Vagina (tissue), 2 donors: ENCODE data around the gene UGP2.

ENCODE experiments used
- POLR2A ChIP-seq, 2 donors: fragments of 450-650 bp; IDR thresholded peaks; one replicate each; pipeline ENCODE4 v1.6.1; 2017; ENCODE audit warnings: antibody characterized with exemption in 2 of 2, mild to moderate bottlenecking in 2 of 2, moderate library complexity in 2 of 2
- TF ChIP-seq, protein P1 (sequence below), 3 experiments: fragments of 450-650 bp in 2 of 3; fragments of 200-600 bp in 1 of 3; sonication (generic) in 1 of 3; IDR thresholded peaks; one replicate each; pipeline ENCODE4 v1.5.1; 2017 to 2019; ENCODE audit warnings: antibody characterized with exemption in 3 of 3, mild to moderate bottlenecking in 2 of 3, moderate library complexity in 2 of 3

DNA sequence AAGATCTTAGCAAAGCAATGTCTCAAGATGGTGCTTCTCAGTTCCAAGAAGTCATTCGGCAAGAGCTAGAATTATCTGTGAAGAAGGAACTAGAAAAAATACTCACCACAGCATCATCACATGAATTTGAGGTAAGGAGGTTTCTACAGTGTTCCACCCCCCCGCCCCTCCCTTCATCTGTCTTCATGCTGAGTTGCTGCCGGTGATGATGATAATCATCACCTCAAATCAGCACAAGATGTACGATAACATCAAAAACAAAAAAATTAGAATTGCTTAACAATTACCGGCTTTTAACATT, 14.6 kb downstream of the UGP2 start:
- TF ChIP-seq, protein P1, sequence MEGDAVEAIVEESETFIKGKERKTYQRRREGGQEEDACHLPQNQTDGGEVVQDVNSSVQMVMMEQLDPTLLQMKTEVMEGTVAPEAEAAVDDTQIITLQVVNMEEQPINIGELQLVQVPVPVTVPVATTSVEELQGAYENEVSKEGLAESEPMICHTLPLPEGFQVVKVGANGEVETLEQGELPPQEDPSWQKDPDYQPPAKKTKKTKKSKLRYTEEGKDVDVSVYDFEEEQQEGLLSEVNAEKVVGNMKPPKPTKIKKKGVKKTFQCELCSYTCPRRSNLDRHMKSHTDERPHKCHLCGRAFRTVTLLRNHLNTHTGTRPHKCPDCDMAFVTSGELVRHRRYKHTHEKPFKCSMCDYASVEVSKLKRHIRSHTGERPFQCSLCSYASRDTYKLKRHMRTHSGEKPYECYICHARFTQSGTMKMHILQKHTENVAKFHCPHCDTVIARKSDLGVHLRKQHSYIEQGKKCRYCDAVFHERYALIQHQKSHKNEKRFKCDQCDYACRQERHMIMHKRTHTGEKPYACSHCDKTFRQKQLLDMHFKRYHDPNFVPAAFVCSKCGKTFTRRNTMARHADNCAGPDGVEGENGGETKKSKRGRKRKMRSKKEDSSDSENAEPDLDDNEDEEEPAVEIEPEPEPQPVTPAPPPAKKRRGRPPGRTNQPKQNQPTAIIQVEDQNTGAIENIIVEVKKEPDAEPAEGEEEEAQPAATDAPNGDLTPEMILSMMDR (IDR thresholded peaks at IDR 0.05): no peak
- no peak for TF ChIP-seq POLR2A (IDR thresholded peaks at IDR 0.05)
